SK-N-SH (cell line): ENCODE measurements around the gene CDC42.

ENCODE experiments used
- CHD2 ChIP-seq: fragments of 150-350 bp; IDR thresholded peaks from 2 replicates; pipeline ENCODE4 v1.6.1; 2018; ENCODE audit warnings: low read length; ENCODE audit not compliant: partially characterized antibody
- EP300 ChIP-seq, 2 experiments: IDR thresholded peaks; 2 replicates each; pipeline versions ENCODE4 v1.4.0 to v1.6.1; 2012; ENCODE audit warnings: borderline replicate concordance in 1 of 2, low read depth in 1 of 2, low read length in 1 of 2
- RXRA ChIP-seq: IDR thresholded peaks from 2 replicates; pipeline ENCODE4 v1.4.0; 2012; ENCODE audit warnings: low read depth, mild to moderate bottlenecking, borderline replicate concordance
- YY1 ChIP-seq: IDR thresholded peaks from 2 replicates; pipeline ENCODE4 v1.4.0; 2012; ENCODE audit warnings: low read depth, mild to moderate bottlenecking
- TF ChIP-seq, protein P1 (sequence below): fragments of 200-600 bp; sonication (generic); IDR thresholded peaks from 2 replicates; pipeline ENCODE4 v1.6.1; 2017; ENCODE audit warnings: antibody characterized with exemption, mild to moderate bottlenecking, moderate library complexity
- TF ChIP-seq, protein P2 (sequence below): IDR thresholded peaks from 2 replicates; pipeline ENCODE4 v1.4.0; 2012; ENCODE audit warnings: low read depth, borderline replicate concordance
- TF ChIP-seq, protein P3 (sequence below): IDR thresholded peaks from 2 replicates; pipeline ENCODE4 v1.4.0; 2012; ENCODE audit warnings: low read depth, borderline replicate concordance

GRCh38 chr1:22064751-22065402 lies 12.4 kb downstream of the CDC42 start:
- TF ChIP-seq, protein P1, sequence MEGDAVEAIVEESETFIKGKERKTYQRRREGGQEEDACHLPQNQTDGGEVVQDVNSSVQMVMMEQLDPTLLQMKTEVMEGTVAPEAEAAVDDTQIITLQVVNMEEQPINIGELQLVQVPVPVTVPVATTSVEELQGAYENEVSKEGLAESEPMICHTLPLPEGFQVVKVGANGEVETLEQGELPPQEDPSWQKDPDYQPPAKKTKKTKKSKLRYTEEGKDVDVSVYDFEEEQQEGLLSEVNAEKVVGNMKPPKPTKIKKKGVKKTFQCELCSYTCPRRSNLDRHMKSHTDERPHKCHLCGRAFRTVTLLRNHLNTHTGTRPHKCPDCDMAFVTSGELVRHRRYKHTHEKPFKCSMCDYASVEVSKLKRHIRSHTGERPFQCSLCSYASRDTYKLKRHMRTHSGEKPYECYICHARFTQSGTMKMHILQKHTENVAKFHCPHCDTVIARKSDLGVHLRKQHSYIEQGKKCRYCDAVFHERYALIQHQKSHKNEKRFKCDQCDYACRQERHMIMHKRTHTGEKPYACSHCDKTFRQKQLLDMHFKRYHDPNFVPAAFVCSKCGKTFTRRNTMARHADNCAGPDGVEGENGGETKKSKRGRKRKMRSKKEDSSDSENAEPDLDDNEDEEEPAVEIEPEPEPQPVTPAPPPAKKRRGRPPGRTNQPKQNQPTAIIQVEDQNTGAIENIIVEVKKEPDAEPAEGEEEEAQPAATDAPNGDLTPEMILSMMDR: no peak
- TF ChIP-seq EP300 (IDR thresholded peaks at IDR 0.05; ENCODE audit: borderline replicate concordance in 1 of 2, low read depth in 1 of 2, low read length in 1 of 2): no peak
- TF ChIP-seq YY1: no peak
- TF ChIP-seq, protein P2, sequence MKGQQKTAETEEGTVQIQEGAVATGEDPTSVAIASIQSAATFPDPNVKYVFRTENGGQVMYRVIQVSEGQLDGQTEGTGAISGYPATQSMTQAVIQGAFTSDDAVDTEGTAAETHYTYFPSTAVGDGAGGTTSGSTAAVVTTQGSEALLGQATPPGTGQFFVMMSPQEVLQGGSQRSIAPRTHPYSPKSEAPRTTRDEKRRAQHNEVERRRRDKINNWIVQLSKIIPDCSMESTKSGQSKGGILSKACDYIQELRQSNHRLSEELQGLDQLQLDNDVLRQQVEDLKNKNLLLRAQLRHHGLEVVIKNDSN: no peak
- TF ChIP-seq, protein P3, sequence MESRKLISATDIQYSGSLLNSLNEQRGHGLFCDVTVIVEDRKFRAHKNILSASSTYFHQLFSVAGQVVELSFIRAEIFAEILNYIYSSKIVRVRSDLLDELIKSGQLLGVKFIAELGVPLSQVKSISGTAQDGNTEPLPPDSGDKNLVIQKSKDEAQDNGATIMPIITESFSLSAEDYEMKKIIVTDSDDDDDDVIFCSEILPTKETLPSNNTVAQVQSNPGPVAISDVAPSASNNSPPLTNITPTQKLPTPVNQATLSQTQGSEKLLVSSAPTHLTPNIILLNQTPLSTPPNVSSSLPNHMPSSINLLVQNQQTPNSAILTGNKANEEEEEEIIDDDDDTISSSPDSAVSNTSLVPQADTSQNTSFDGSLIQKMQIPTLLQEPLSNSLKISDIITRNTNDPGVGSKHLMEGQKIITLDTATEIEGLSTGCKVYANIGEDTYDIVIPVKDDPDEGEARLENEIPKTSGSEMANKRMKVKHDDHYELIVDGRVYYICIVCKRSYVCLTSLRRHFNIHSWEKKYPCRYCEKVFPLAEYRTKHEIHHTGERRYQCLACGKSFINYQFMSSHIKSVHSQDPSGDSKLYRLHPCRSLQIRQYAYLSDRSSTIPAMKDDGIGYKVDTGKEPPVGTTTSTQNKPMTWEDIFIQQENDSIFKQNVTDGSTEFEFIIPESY: no peak
- no peak for TF ChIP-seq RXRA
- no peak for TF ChIP-seq CHD2
